ENCODE data around the gene CD72.
"Not testable (repeated sequence)": the region's sequence is repeated elsewhere in the genome, so short reads cannot be mapped to it uniquely, and the experiment has no call there.

The CD72 gene

DNA sequence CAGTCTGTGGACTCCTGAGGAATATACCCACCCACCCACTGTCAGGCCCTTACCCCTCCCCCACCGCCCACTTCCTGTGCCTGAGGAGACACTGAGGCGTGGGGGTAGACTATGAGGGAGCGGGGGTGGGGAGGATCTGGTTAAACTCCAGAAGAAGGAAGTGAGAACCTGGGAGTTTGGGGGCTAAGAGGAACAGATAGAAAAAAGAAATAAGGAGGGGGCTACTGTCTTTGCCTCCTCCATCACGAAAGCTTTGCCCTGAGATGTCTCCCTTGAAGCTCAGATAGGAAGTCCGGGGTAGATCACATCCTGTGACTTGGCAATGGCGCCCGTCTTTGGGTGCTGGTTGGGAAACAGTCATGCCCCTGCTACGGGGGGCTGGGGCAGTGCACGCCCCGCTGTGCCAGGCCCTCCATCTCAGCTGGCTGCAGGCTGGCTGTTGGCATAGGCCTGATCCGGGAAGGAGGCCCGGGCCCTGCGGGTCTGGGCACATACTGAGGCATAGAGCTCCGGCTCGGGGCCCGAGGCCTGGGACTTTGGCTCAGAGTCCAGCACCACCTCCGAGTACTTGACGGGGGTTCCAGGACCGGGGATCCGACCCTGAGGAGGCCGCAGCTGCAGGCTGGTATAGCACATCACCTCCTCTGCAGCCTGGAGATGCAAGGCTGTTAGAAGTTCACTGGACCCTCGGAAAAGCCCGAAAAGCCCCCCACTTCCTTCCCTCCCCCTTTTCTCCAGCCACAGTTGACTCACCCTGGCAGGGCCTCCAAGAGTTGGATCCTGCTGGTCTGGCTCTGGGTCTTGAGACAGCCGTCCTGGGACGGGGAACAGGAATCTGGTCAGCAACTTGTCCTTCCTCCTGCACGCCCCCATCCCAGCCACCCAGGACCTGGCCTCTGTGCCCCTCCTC, 31.5 kb upstream of the CD72 start:
- DNase-seq: peak; percentile 79

GRCh38 chr9:35646533-35647265, 28.5 kb upstream of the CD72 start:
- DNase-seq: peak; percentile 97

- no peak for DNase-seq
Measured at GRCh38 chr9:35646153-35646532, 27.9 kb upstream of the CD72 start.

DNA sequence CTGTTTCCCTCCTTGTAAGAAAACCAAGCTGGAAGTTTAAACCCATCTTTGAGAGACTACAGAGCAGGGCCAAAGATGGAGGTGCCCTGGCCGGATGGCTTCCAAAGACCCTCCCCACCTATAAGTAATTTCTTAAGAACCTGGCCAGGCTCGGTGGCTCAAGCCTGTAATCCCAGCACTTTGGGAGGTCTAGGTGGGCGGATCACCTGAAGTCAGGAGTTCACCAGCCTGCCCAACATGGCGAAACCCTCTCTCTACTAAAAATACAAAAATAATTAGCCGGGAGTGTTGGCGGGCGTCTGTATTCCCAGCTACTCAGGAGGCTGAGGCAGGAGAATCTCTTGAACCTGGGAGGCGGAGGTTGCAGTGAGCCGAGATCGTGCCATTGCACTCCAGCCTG, 27.5 kb upstream of the CD72 start:
- DNase-seq: not testable (repeated sequence)

DNA sequence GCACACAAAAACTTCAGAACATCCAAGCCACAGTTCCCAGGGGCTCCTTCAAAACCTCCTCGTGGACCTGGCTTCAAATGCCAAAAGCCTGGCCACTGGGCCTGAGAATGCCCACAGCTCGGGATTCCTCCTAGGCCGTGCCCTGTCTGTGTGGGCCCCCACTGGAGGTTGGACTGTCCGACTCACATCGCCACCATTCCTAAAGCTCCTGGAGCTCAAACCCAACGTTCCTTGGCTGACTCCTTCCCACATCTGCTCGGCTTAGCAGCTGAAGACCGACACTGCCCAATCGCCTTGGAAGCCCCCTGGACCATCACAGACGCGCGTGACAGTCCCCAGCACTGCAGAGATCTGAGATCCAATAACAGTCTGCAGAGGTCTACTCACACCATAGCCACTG, 24.8 kb upstream of the CD72 start:
- DNase-seq: no peak

GRCh38 chr9:35641478-35641877, 23.3 kb upstream of the CD72 start:
- not testable (repeated sequence) for DNase-seq

- DNase-seq: not testable (repeated sequence)
Measured at GRCh38 chr9:35640431-35640830, 22.2 kb upstream of the CD72 start.

DNA sequence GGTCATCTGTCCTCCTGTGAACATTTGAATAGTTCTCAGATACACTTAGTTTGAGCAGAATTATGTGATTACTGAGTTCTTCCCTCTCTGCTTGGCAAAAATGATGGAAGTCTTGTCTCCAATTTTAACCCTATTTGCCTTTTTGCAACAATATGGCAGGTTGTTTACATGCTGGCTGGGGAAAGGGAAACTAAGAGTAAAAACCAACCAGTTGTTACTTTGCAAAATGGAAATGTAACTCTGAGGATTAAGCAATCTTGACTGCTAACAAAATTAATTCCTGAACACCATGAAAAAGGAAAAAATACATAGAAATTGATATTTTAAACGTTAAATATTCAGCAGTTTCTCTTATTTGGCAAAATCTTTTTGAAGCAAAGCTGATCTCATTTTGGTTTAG, 21.4 kb upstream of the CD72 start:
- DNase-seq: no peak

GRCh38 chr9:35639225-35639624, 21.0 kb upstream of the CD72 start:
- not testable (repeated sequence) for DNase-seq

DNA sequence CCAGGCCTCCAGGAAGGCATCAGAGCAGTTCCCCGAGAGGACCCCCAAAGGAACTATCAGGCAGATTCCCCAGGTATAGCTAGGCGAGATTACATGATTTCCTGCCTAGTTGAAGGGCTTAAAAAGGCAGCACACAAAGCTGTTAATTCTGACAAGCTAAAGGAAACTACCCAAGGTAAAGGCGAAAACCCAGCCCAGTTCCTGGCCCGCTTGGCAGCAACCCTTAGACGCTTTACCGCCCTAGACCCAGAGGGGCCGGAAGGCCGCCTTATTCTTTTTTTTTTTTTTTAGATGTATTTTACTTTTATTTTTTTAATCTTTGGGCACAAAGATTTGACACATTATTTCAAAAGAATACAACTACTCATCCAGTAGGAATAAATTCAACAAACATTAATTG, 20.5 kb upstream of the CD72 start:
- DNase-seq: not testable (repeated sequence)

GRCh38 chr9:35637427-35637955, 19.3 kb upstream of the CD72 start:
- not testable (repeated sequence) for DNase-seq

DNA sequence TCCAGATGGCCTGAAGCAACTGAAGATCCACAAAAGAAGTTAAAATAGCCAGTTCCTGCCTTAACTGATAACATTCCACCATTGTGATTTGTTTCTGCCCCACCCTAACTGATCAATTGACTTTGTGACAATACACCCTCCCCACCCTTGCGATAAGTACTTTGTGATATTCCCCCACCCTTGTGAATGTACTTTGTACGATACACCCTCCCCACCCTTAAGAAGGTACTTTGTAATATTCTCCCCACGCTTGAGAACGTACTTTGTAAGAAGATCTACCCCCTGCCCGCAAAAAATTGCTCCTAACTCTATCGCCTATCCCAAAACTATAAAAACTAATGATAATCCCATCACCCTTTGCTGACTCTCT, 18.6 kb upstream of the CD72 start:
- DNase-seq: not testable (repeated sequence)

DNA sequence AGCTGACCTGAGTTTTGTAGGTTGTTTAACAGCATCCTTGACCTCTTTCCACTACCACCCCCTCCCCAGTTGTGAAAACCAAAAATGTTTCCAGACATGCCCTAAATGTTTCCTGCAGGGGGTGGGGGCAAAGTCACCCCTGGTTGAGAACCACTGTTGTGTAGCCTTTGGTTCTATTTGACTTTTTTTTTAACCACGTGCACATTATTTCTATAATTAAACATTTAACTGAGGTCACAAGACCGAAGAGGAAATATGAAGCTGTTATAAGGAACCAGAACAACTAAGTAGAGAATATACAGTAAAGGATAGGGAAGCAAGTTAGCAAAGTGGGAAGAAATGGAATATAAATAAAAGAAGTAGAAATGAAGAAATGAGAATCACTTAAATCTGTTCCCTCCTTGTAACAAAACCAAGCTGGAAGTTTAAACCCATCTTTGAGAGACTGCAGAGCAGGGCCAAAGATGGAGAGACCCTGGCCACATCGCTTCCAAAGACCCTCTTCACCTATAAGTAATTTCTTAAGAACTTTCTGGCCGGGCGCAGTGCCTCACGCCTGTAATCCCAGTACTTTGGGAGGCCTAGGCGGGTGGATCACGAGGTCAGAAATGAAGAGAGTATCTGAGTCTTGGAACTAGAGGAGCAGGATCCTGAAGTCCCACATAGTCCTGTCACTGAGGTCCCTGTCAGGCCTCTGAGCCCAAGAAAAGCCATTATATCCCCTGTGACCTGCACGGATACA, 18.1 kb upstream of the CD72 start:
- no peak for DNase-seq

- DNase-seq: no peak
Measured at GRCh38 chr9:35635730-35636129, 17.5 kb upstream of the CD72 start.

DNA sequence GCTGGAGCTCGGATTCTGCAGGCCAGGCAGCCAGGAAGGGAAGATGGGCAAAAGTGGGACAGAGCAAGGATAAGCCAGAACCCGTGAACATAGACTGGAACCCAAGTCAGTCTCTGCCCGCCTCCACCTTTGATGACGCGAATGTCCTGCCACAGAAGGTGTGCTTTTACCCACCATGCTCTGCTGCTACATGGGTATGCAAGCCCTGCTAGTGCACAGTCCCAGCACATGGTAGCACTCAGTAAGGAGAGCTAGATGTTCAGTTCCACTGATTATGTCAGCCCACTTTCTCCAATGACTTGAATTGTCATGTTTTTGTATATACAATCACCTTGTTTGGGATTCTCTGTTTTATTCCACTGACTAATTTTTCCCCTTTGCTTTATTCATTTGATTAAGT, 11.4 kb upstream of the CD72 start:
- no peak for DNase-seq

DNA sequence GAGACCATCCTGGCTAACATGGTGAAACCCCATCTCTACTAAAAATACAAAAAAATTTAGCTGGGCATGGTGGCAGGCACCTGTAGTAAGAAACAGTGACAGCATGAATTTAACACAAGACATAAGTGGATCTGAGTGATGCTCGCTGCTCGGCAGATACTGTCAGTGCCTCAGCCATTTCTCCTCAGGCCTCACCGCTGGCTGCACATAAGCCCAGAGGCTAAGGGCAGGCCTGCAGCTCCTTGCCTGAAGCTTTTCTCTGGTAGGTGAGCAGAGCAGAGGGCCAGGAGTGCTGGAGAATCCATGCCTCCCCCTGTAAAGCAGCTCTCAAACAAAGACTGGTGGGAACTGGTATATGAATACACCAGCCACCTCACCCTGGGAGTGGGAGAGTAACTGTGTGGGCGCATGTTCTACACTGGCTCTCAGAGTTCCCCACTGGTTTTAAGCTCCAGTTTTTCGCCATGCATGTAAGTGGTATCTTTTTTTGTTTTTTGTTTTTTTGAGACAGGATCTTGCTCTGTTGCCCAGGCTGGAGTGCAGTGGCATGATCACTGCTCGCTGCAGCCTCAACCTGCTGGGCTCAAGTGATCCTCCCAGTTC, 10.3 kb upstream of the CD72 start:
- no peak for DNase-seq

- DNase-seq: no peak
Measured at GRCh38 chr9:35627575-35627974, 9.4 kb upstream of the CD72 start.

DNA sequence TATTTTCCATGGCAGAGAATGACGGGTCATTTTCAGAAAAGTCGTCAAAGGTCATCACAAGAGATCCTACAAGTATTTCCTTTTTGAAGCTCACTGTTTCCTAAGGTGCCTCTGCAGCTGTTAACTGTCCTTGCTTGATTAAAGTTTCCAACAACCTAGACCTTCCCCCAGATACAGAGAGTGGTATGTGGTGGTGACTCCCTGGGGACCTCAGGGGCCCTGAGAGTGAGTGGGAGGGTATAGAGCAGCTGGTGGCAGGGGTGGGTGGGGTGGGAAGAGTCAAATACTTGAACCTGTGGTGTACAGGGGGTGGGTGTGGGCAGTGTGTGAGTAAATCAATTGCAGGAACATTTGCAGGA, 1.6 kb upstream of the CD72 start:
- no peak for DNase-seq

- peak; percentile 81 for DNase-seq
Measured at GRCh38 chr9:35618854-35619799, 914 bp upstream of the CD72 start.

- DNase-seq: no peak
Measured at GRCh38 chr9:35617548-35617947, 665 bp downstream of the CD72 start.

GRCh38 chr9:35616681-35617459, 1.3 kb downstream of the CD72 start:
- DNase-seq: peak; percentile 88

All from activated CD8-positive, alpha-beta memory T cell treated with anti-CD3 and anti-CD28 coated beads for 24 hours (primary cell).